Type B pancreatic cell (in vitro differentiated cells): ENCODE measurements around the gene TTC33. TPM values are rescaled to one million over a fixed set of nuclear protein-coding genes. Genes with fewer than 3 reads are reported as not detected.

Experiments
- DNase-seq: peaks from one replicate; pipeline ENCODE4 v3.0.0; 2021; ENCODE audit warnings: mixed read lengths; ENCODE audit not compliant: unreplicated experiment; ENCODE audit errors: extremely low spot score
- H3K27ac Mint-ChIP-seq: 2 replicates; pipeline ENCODE4 v1.8.0; 2021; ENCODE audit warnings: mild to moderate bottlenecking, mixed read lengths
- H3K27me3 Mint-ChIP-seq: 2 replicates; pipeline ENCODE4 v1.8.0; 2021; ENCODE audit warnings: mixed read lengths
- H3K36me3 Mint-ChIP-seq: 2 replicates; pipeline ENCODE4 v1.8.0; 2021; ENCODE audit warnings: mixed read lengths
- H3K4me1 Mint-ChIP-seq: one replicate; pipeline ENCODE4 v1.8.0; 2021; ENCODE audit warnings: mixed read lengths; ENCODE audit not compliant: unreplicated experiment
- H3K4me3 Mint-ChIP-seq: 2 replicates; pipeline ENCODE4 v1.8.0; 2021; ENCODE audit warnings: mild to moderate bottlenecking, mixed read lengths
- H3K9me3 Mint-ChIP-seq: 2 replicates; pipeline ENCODE4 v1.8.0; 2021; ENCODE audit warnings: mixed read lengths
- CTCF ChIP-seq: fragments of 200-600 bp; sonication (generic); conservative IDR thresholded peaks from 2 replicates; pipeline ENCODE4 v1.5.0; 2021; ENCODE audit warnings: antibody characterized with exemption, mild to moderate bottlenecking
- total RNA-seq: library from RNA; stranded (reverse); gene quantifications from 2 replicates; pipeline ENCODE4 v1.2.1, GENCODE V29; 2021; ENCODE audit warnings: low replicate concordance

The TTC33 gene
- total RNA-seq, 1 donor from 2014 or later: 15.8 TPM

GRCh38 chr5:40634593-40634992, 121.2 kb downstream of the TTC33 start:
- Mint-ChIP-seq H3K4me3 (no peak overlapping the region), H3K36me3 (no peaks in the 10 kb centered on the region), H3K27ac (no peak overlapping the region), H3K27me3 (no peaks in the 10 kb centered on the region), H3K9me3 (no peaks in the 10 kb centered on the region), H3K4me1 (no peaks in the 10 kb centered on the region)
- DNase-seq: no peak
- no peak for TF ChIP-seq CTCF

GRCh38 chr5:40634154-40634553, 121.6 kb downstream of the TTC33 start:
- Mint-ChIP-seq H3K27ac (no peak overlapping the region), H3K36me3 (no peaks in the 10 kb centered on the region), H3K27me3 (no peaks in the 10 kb centered on the region), H3K4me1 (no peaks in the 10 kb centered on the region), H3K9me3 (no peaks in the 10 kb centered on the region), H3K4me3 (no peak overlapping the region)
- TF ChIP-seq CTCF: no peak
- no peak for DNase-seq

- Mint-ChIP-seq H3K4me3 (no peak overlapping the region), H3K36me3 (no peaks in the 10 kb centered on the region), H3K4me1 (no peaks in the 10 kb centered on the region), H3K27ac (no peak overlapping the region), H3K27me3 (no peaks in the 10 kb centered on the region), H3K9me3 (no peaks in the 10 kb centered on the region)
- TF ChIP-seq CTCF: no peak
- no peak for DNase-seq
Observed at GRCh38 chr5:40631236-40631635, 124.5 kb downstream of the TTC33 start.

GRCh38 chr5:40630126-40630525, 125.6 kb downstream of the TTC33 start:
- Mint-ChIP-seq H3K9me3 (no peaks in the 10 kb centered on the region), H3K27ac (no peak overlapping the region), H3K36me3 (no peaks in the 10 kb centered on the region), H3K4me3 (no peak overlapping the region), H3K27me3 (no peaks in the 10 kb centered on the region), H3K4me1 (no peaks in the 10 kb centered on the region)
- no peak for TF ChIP-seq CTCF
- DNase-seq: no peak

GRCh38 chr5:40628407-40628806, 127.4 kb downstream of the TTC33 start:
- Mint-ChIP-seq H3K27ac (no peak overlapping the region), H3K4me3 (no peak overlapping the region), H3K9me3 (no peaks in the 10 kb centered on the region), H3K4me1 (no peaks in the 10 kb centered on the region), H3K36me3 (no peaks in the 10 kb centered on the region), H3K27me3 (no peaks in the 10 kb centered on the region)
- no peak for DNase-seq
- no peak for TF ChIP-seq CTCF

- no peaks in the 10 kb centered on the region for H3K9me3 Mint-ChIP-seq
- H3K36me3 Mint-ChIP-seq: no peaks in the 10 kb centered on the region
- no peak overlapping the region for H3K4me3 Mint-ChIP-seq
- TF ChIP-seq CTCF: no peak
- no peaks in the 10 kb centered on the region for H3K4me1 Mint-ChIP-seq
- no peak overlapping the region for H3K27ac Mint-ChIP-seq
- H3K27me3 Mint-ChIP-seq: no peaks in the 10 kb centered on the region
- DNase-seq: no peak
Observed at GRCh38 chr5:40627706-40628105, 128.1 kb downstream of the TTC33 start.
